Mesothelial cell of epicardium (in vitro differentiated cells): Measurements from ENCODE around the gene RREB1. TPM values are rescaled to one million over a fixed set of nuclear protein-coding genes. Genes with fewer than 3 reads are reported as not detected.

Experiments
- DNase-seq, 2 experiments: peaks; one replicate each; pipeline ENCODE4 v3.0.0; 2021; ENCODE audit warnings: low spot score in 2 of 2; ENCODE audit not compliant: unreplicated experiment in 2 of 2
- H3K27ac Mint-ChIP-seq: 2 replicates; pipeline ENCODE4 v1.8.0; 2021; ENCODE audit warnings: mixed read lengths
- H3K27me3 Mint-ChIP-seq: 2 replicates; pipeline ENCODE4 v1.8.0; 2021; ENCODE audit warnings: low read depth, mixed read lengths
- H3K36me3 Mint-ChIP-seq: 2 replicates; pipeline ENCODE4 v1.8.0; 2021; ENCODE audit warnings: mixed read lengths
- H3K4me1 Mint-ChIP-seq: 2 replicates; pipeline ENCODE4 v1.8.0; 2021; ENCODE audit warnings: mixed read lengths
- H3K4me3 Mint-ChIP-seq: 2 replicates; pipeline ENCODE4 v1.8.0; 2021; ENCODE audit warnings: mild to moderate bottlenecking, moderate library complexity, mixed read lengths
- H3K9me3 Mint-ChIP-seq: 2 replicates; pipeline ENCODE4 v1.8.0; 2021; ENCODE audit warnings: mixed read lengths
- CTCF ChIP-seq: fragments of 200-600 bp; sonication (generic); IDR thresholded peaks from one replicate; pipeline ENCODE4 v1.5.0; 2021; ENCODE audit warnings: antibody characterized with exemption; ENCODE audit not compliant: unreplicated experiment
- total RNA-seq: library from RNA; stranded (reverse); gene quantifications from 3 replicates; pipeline ENCODE4 v1.2.1, GENCODE V29; 2021

RREB1 gene
- total RNA-seq, 1 donor from 2014 or later = 55.4 TPM

- no peak for TF ChIP-seq CTCF
- Mint-ChIP-seq H3K36me3 (no peaks in the 10 kb centered on the region), H3K27me3 (no peaks in the 10 kb centered on the region), H3K4me1 (peaks cover 21% of the 10 kb centered on the region), H3K27ac (no peak overlapping the region), H3K9me3 (no peaks in the 10 kb centered on the region), H3K4me3 (no peak overlapping the region)
- DNase-seq = peak in 1 of 2 experiments; percentile 43
These were observed 6.5 kb upstream of the RREB1 start for GRCh38 chr6:7101290-7101689.

- no peak overlapping the region for H3K4me3 Mint-ChIP-seq
- peaks cover 23% of the 10 kb centered on the region for H3K4me1 Mint-ChIP-seq
- no peak for DNase-seq
- no peak overlapping the region for H3K27ac Mint-ChIP-seq
- no peak for TF ChIP-seq CTCF
- no peaks in the 10 kb centered on the region for H3K27me3 Mint-ChIP-seq
- no peaks in the 10 kb centered on the region for H3K36me3 Mint-ChIP-seq
- no peaks in the 10 kb centered on the region for H3K9me3 Mint-ChIP-seq
These were observed 3.0 kb upstream of the RREB1 start for GRCh38 chr6:7104752-7105151.

- Mint-ChIP-seq H3K27me3 (no peaks in the 10 kb centered on the region), H3K4me1 (peaks cover 31% of the 10 kb centered on the region), H3K36me3 (no peaks in the 10 kb centered on the region), H3K4me3 (peak overlapping the region; percentile 80), H3K9me3 (no peaks in the 10 kb centered on the region), H3K27ac (peak overlapping the region; percentile 92)
- DNase-seq = no peak
- TF ChIP-seq CTCF = no peak
These were observed 1.5 kb upstream of the RREB1 start for GRCh38 chr6:7106215-7106751.

GRCh38 chr6:7106752-7107577 is 796 bp upstream of the RREB1 start:
- H3K27me3 Mint-ChIP-seq = no peaks in the 10 kb centered on the region
- H3K36me3 Mint-ChIP-seq = no peaks in the 10 kb centered on the region
- H3K9me3 Mint-ChIP-seq = no peaks in the 10 kb centered on the region
- TF ChIP-seq CTCF = peak; percentile 19
- peak overlapping the region; percentile 92 for H3K27ac Mint-ChIP-seq
- peak in 1 of 2 experiments; percentile 50 for DNase-seq
- peak overlapping the region; percentile 80 for H3K4me3 Mint-ChIP-seq
- H3K4me1 Mint-ChIP-seq = peaks cover 29% of the 10 kb centered on the region

GRCh38 chr6:7108196-7108963 is 619 bp downstream of the RREB1 start:
- peak; percentile 40 to 69 for DNase-seq
- no peak for TF ChIP-seq CTCF
- no peaks in the 10 kb centered on the region for H3K9me3 Mint-ChIP-seq
- peaks cover 42% of the 10 kb centered on the region for H3K4me1 Mint-ChIP-seq
- H3K27ac Mint-ChIP-seq = peak overlapping the region; percentile 92
- no peaks in the 10 kb centered on the region for H3K27me3 Mint-ChIP-seq
- H3K4me3 Mint-ChIP-seq = peak overlapping the region; percentile 94
- H3K36me3 Mint-ChIP-seq = no peaks in the 10 kb centered on the region
